A172 (cell line): Measurements from ENCODE around the gene CYP26C1. TPM values are rescaled to one million over a fixed set of nuclear protein-coding genes. Genes with fewer than 3 reads are reported as not detected.
"Not testable (repeated sequence)": the region's sequence is repeated elsewhere in the genome, so short reads cannot be mapped to it uniquely, and the experiment has no call there.

Experiments
- DNase-seq: peaks from one replicate; pipeline ENCODE4 v3.0.0-alpha.2; 2015; ENCODE audit warnings: low spot score
- total RNA-seq: library from RNA; depleted of rRNA; stranded (reverse); fragments of >200 nt; shearing (Covaris generic); gene quantifications from 2 replicates; pipeline ENCODE4 v1.2.3, GENCODE V29; 2014

CYP26C1 gene
- total RNA-seq, 1 experiment from 2014 or later: not detected

GRCh38 chr10:93076871-93077270 lies 16.3 kb downstream of the CYP26C1 start:
- DNase-seq: peak; percentile 5

- DNase-seq: no peak
Observed at GRCh38 chr10:93077860-93078337, 17.3 kb downstream of the CYP26C1 start.

GRCh38 chr10:93079663-93080349 lies 19.2 kb downstream of the CYP26C1 start:
- no peak for DNase-seq

GRCh38 chr10:93080350-93081046 lies 19.9 kb downstream of the CYP26C1 start:
- peak; percentile 54 for DNase-seq

- no peak for DNase-seq
Observed at GRCh38 chr10:93081318-93081717, 20.7 kb downstream of the CYP26C1 start.

GRCh38 chr10:93081834-93082233 lies 21.2 kb downstream of the CYP26C1 start:
- DNase-seq: no peak

- no peak for DNase-seq
Observed at GRCh38 chr10:93083743-93084539, 23.3 kb downstream of the CYP26C1 start.

GRCh38 chr10:93085272-93085859 lies 24.8 kb downstream of the CYP26C1 start:
- DNase-seq: no peak

- no peak for DNase-seq
Observed at GRCh38 chr10:93086289-93086688, 25.7 kb downstream of the CYP26C1 start.

- DNase-seq: no peak
Observed at GRCh38 chr10:93087846-93088245, 27.2 kb downstream of the CYP26C1 start.

GRCh38 chr10:93088466-93088865 lies 27.9 kb downstream of the CYP26C1 start:
- DNase-seq: no peak

- no peak for DNase-seq
Observed at GRCh38 chr10:93090619-93091018, 30.0 kb downstream of the CYP26C1 start.

- DNase-seq: no peak
Observed at GRCh38 chr10:93091960-93092359, 31.4 kb downstream of the CYP26C1 start.

- no peak for DNase-seq
Observed at GRCh38 chr10:93095225-93095624, 34.6 kb downstream of the CYP26C1 start.

GRCh38 chr10:93096901-93097300 lies 36.3 kb downstream of the CYP26C1 start:
- DNase-seq: no peak

GRCh38 chr10:93097386-93097785 lies 36.8 kb downstream of the CYP26C1 start:
- no peak for DNase-seq

GRCh38 chr10:93098816-93099215 lies 38.2 kb downstream of the CYP26C1 start:
- no peak for DNase-seq

GRCh38 chr10:93099670-93100069 lies 39.1 kb downstream of the CYP26C1 start:
- DNase-seq: no peak

GRCh38 chr10:93101148-93101547 lies 40.5 kb downstream of the CYP26C1 start:
- DNase-seq: not testable (repeated sequence)

- DNase-seq: no peak
Observed at GRCh38 chr10:93103953-93104352, 43.4 kb downstream of the CYP26C1 start.

- no peak for DNase-seq
Observed at GRCh38 chr10:93106631-93107072, 46.1 kb downstream of the CYP26C1 start.
